ENCODE results near the gene CSN2.

DNA sequence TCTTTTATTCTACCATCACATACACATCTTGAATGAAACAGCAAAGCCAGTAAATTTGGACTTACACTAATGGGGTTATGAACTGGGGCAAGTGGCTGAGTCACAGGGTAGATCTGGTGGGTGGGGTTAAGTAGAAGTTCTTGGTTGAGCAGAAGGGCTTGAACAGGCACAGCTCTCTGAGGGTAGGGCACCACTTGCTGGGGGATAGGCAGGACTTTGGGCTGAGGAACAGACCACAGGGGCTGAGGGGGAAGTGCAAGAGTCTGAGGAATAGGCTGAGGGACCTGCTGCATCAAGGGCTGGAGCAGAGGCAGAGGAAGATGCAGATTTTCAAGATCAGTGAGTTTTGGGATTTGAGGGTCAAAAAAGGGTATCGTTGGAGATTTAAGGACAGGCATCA, 8.3 kb downstream of the CSN2 start:
- TF ChIP-seq CTCF (IDR thresholded peaks at IDR 0.05) (no peak), POLR2A (IDR thresholded peaks at IDR 0.05) (no peak)
